ENCODE measurements around the gene JAKMIP2.

DNA sequence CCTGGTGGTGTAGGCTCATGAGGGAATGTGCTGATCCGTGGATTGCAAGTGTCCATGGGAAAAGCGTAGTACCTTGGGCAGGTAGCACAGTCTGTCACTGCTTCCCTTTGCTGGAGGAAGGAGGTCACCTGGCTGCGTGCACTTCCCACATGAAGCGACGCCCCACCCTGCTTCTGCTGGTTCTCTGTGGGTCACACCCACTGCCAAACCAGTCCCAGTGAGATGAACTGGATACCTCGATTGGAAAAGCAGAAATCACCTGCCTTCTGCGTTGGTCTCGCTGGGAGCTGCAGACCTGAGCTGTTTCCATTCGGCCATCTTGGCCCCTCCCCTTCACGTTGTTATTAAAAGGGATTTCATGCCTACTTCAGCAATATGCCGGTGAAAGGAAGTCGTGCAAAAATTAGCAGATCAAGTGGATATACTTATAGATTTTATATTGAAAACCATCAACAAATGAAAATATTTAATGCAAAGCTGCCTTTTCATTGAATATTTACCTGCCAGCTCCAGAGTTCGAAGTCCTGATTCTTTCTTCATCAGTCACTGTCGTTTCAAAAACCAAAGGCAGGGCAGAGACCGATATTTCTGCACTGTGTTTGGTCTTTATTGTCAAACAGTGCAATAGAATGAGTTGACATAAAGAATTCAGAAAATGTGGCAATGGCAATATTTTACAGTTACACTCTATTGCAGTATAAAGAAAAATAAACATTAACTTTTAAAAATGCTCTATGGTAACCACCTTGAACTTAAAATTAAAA is 123.2 kb downstream of the JAKMIP2 start:
- TF ChIP-seq, protein P1, sequence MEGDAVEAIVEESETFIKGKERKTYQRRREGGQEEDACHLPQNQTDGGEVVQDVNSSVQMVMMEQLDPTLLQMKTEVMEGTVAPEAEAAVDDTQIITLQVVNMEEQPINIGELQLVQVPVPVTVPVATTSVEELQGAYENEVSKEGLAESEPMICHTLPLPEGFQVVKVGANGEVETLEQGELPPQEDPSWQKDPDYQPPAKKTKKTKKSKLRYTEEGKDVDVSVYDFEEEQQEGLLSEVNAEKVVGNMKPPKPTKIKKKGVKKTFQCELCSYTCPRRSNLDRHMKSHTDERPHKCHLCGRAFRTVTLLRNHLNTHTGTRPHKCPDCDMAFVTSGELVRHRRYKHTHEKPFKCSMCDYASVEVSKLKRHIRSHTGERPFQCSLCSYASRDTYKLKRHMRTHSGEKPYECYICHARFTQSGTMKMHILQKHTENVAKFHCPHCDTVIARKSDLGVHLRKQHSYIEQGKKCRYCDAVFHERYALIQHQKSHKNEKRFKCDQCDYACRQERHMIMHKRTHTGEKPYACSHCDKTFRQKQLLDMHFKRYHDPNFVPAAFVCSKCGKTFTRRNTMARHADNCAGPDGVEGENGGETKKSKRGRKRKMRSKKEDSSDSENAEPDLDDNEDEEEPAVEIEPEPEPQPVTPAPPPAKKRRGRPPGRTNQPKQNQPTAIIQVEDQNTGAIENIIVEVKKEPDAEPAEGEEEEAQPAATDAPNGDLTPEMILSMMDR (conservative IDR thresholded peaks at IDR 0.05; ENCODE audit: low read length): no peak
- TF ChIP-seq EZH2phosphoT487 (IDR thresholded peaks at IDR 0.05; ENCODE audit: borderline replicate concordance): no peak
